GM18867 (cell line): Measurements from ENCODE around the gene GCLM.
"Not testable (repeated sequence)": the region's sequence is repeated elsewhere in the genome, so short reads cannot be mapped to it uniquely, and the experiment has no call there.

Experiments used
- ATAC-seq: cut with Tn5 transposase; IDR thresholded peaks from one replicate; pipeline ENCODE4 v1.9.1; 2021; ENCODE audit warnings: mild to moderate bottlenecking, moderate library complexity; ENCODE audit not compliant: unreplicated experiment

Gene GCLM

DNA sequence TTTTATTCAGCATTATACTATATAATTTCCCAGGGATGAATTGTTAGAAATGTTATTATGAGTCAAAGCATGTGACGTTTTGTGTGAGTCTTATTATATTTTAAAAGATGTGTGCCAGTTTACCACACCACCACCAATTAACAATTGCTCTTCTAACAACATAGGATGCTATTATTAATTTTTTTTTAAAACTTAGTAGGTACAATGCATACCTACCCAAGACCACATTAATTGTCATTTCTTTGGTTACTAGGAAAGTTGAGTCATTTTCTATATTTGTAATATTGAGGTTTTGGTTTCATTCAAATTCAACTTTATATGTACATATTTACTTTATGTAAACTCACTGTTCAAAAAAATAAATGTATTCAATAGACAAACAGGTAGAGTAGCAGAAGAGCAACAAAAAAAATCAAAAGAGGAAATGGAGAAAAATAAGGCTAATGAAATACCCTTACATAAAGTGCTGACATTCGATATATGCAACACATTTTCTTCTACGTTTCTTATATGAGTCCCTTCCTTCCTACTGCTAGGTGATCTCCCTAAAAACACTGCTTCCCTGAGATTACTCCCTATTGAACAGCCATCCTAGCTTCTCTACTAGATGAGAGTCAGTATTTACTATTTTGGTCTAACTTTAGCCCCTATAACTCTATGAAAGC, 9.6 kb downstream of the GCLM start:
- ATAC-seq, result no peak

DNA sequence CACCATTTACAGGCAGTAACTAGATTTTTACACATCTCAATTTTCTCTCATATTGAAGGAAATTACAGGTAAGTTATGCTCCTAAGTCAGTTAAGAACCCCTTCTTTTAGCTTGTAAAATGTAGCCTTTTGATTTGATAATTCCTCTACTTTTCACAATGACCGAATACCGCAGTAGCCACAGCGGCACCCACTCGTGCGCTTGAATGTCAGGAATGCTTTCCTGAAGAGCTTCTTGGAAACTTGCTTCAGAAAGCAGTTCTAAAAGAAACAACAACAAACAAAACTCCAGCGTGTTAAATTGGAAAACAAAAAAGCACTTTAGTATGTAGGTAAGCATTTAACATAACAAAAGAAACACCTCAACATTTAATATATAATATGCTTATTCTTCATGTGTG, 20.3 kb downstream of the GCLM start:
- ATAC-seq, result no peak

- no peak for ATAC-seq
These were observed 27.0 kb downstream of the GCLM start for GRCh38 chr1:93882269-93882668.

- ATAC-seq, result no peak
These were observed 28.5 kb downstream of the GCLM start for GRCh38 chr1:93880731-93881130.

GRCh38 chr1:93878889-93879586, 30.2 kb downstream of the GCLM start, which contains the start of gene DNTTIP2:
DNTTIP2 (minus strand) TSS chr1:93879206; CDS start chr1:93879148, 58 bp downstream.
- peak; percentile 92 for ATAC-seq

DNA sequence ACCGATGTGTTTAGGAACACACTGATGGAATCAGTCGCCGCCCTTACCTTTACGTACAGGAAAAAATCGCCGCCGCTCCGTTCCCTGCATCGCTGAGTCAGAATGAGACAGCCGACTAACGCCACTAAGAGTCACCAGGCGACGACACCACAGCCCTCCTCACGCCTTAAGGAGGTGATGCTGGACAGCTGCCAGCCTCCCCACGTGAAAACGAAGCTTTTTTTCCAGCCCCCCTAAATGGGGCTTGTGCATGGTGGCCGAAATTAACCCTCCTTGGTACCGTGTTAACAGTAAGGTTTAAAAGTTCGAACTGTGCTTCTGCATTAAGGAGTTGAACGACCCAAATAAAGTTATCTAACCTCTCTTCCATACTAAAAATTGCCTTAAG, 30.7 kb downstream of the GCLM start:
- peak; percentile 70 for ATAC-seq

- no peak for ATAC-seq
These were observed 31.7 kb downstream of the GCLM start for GRCh38 chr1:93877529-93877928.

DNA sequence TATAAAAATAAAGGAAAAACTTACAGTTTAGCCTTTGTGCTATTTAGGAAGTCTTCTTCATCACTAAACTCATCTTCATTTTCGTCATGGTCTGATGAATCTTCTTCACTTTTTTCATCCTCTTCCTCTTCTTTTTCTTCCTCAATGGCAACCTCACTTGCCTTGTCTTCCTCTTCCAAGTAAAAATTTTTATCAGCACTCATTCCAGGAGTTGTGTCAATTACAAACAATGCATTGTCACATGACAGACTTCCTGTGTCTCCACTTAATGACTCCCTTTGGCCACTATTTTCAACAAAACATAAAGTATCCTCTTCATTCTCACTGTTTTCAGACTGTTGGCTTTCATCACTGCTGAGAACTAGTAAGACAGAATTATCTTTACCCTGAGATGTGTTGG, 33.0 kb downstream of the GCLM start:
- ATAC-seq, result no peak

DNA sequence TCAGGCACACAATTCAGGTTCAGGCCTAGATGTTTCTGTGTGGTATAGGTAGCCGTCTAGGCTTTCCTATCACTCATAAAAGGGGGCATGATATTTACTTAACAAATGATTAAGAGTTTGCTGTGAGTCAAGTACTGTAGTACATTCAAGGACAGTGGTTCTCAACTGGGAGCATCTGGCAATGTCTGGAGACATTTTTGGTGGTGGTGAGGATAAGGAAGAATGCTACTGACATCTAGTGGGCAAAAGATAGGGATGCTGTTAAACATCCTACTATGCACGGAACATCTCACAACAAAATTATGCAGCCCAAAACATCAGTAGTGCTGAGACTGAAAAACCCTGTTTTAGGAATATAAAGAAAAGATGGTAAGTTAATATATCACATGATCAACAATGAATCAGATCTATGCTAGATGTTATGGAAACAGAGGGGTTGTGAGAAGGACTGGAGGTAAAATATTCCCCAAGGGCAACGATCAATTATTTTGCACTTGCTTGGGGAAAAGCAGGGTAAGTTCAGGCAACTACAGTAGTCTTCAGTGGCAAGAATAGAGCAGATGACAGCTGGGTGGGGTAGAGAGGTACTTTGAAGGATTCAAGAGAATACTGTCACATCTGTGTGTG, 35.1 kb downstream of the GCLM start:
- no peak for ATAC-seq

- no peak for ATAC-seq
These were observed 37.9 kb downstream of the GCLM start for GRCh38 chr1:93871366-93871765.

DNA sequence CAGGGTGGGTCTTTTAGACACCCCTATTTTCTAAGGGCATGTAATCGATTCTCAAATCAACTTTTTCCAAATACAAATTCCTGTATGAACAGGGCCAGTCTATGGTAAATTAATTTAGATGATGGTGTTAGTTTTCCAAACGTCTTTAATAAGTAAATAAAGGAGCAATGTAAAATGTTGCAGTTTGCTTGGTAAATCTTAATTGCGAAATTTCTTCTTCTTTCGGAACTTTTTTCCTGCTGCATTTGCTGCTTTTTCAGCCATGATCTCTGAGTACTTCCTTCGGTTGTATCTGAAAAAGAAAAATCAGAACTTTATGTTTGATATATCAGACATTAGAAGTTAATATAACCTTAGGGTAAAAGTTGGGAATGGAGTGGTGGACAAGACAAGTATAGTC, 39.6 kb downstream of the GCLM start:
- ATAC-seq, result no peak

DNA sequence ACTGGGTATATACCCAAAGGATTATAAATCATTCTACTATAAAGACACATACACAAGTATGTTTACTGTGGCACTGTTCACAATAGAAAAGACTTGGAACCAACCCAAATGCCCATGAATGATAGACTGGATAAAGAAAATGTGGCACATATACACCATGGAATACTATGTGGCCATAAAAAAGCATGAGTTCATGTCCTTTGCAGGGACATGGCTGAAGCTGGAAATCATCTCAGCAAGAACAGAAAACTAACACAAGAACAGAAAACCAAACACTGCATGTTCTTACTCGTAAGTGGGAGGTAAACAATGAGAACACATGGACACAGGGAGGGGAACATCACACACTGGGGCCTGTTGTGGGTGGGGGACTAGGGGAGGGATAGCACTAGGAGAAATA, 40.7 kb downstream of the GCLM start:
- not testable (repeated sequence) for ATAC-seq

DNA sequence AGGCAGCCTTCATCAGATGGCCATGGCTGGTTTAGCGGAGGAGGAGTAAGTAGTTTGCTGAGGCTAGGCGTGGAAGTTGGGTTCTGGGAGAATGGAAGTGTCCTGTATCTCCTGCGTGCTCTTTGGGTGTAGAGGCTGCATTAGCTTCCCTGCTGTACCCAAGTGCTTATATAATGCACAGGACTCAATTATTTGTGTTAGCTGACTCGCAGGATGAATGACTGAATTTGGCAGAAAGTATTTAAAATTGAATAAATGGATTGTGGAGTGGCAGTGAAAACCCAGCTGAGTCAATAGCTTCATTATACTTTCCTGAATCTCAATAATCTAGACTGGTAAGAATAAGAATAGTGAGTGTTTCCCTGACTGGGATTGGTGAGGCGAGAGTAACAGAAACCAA, 44.0 kb downstream of the GCLM start:
- no peak for ATAC-seq

GRCh38 chr1:93864175-93864574, 45.1 kb downstream of the GCLM start:
- no peak for ATAC-seq

DNA sequence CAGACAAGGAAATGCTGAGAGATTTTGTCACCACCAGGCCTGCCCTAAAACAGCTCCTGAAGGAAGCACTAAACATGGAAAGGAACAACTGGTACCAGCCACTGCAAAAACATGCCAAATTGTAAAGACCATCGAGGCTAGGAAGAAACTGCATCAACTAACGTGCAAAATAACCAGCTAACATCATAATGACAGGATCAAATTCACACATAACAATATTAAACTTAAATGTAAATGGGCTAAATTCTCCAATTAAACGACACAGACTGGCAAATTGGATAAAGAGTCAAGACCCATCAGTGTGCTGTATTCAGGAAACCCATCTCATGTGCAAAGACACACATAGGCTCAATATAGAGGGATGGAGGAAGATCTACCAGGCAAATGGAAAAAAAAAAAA, 51.6 kb downstream of the GCLM start:
- ATAC-seq, result not testable (repeated sequence)

GRCh38 chr1:93855983-93856382, 53.2 kb downstream of the GCLM start:
- not testable (repeated sequence) for ATAC-seq

GRCh38 chr1:93853940-93854339, 55.3 kb downstream of the GCLM start:
- ATAC-seq, result no peak

DNA sequence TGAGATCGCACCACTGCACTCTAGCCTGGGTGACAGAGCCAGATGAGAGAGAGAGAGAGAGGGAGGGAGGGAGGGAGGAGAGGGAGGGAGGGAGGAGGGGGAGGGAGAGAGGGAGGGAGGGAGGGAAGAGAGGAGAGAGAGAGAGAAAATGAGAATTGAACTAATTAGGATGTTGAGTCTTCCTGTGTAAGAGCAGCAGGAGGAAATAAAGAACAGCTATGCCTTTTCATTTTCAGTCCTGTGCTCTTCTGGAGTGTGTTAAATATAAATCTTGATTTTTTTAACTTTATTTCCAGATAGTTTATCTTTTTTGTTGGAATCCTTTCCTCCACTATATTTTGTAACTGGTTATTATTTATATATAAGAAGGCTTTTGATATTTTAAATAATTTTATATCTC, 57.4 kb downstream of the GCLM start:
- ATAC-seq, result no peak

GRCh38 chr1:93851327-93851712, 57.9 kb downstream of the GCLM start:
- ATAC-seq, result no peak

GRCh38 chr1:93850687-93851326, 58.4 kb downstream of the GCLM start:
- not testable (repeated sequence) for ATAC-seq

DNA sequence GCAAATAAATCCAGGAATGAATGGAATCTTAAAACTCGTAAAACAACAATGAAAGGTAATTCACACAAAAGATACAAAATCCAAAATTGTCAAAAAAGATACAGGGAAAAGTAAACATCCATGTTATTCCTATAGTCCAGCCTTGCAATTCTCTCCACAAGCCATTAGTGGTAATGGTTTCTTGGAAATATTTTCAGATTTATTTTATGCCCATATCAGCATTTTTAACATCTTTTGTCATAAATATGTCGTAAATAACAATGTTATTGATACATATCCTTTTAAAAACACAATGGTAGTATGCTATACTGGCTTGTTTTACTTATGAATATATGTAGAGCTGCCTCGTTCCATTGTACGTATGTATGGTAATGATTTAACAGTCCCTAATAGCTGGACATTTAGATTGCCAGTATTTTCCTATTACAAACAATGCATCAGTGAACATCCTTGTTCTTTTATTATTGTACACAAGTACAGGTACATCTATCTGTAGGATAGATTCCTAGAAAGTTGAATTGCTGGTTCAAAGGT, 60.8 kb downstream of the GCLM start:
- no peak for ATAC-seq
